ENCODE data around the gene DUOX2.
A peak's percentile ranks its signal among the peaks of the same experiment; 100 is the strongest.
"Not testable (repeated sequence)": the region's sequence is repeated elsewhere in the genome, so short reads cannot be mapped to it uniquely, and the experiment has no call there.

DUOX2 gene

GRCh38 chr15:45106002-45106790 is 7.8 kb downstream of the DUOX2 start:
- no peak overlapping the region for H3K27ac ChIP-seq

GRCh38 chr15:45105586-45105985 is 8.4 kb downstream of the DUOX2 start:
- no peak overlapping the region for H3K27ac ChIP-seq
- no peak overlapping the region for H3K4me3 ChIP-seq

More at GRCh38 chr15:45106002-45106790, 7.8 kb downstream of the DUOX2 start:
- H3K4me3 ChIP-seq: no peak overlapping the region

GRCh38 chr15:45104170-45104569 is 9.8 kb downstream of the DUOX2 start:
- H3K27ac ChIP-seq, H3K4me3 ChIP-seq: not testable (repeated sequence)

- H3K4me3 ChIP-seq: no peak overlapping the region
- H3K27ac ChIP-seq: no peak overlapping the region
These were observed 11.7 kb downstream of the DUOX2 start for GRCh38 chr15:45102226-45102625.

- Histone ChIP-seq H3K4me3 (no peak overlapping the region), H3K27ac (no peak overlapping the region)
These were observed 12.2 kb downstream of the DUOX2 start for GRCh38 chr15:45101749-45102148.

GRCh38 chr15:45100884-45101625 is 12.9 kb downstream of the DUOX2 start:
- H3K4me3 ChIP-seq: no peak overlapping the region
- H3K27ac ChIP-seq: no peak overlapping the region

- no peak overlapping the region for H3K4me3 ChIP-seq
These were observed 14.3 kb downstream of the DUOX2 start for GRCh38 chr15:45099549-45100165.

GRCh38 chr15:45097466-45097865 is 16.5 kb downstream of the DUOX2 start:
- no peak overlapping the region for H3K4me3 ChIP-seq
- no peak overlapping the region for H3K27ac ChIP-seq

More at GRCh38 chr15:45099549-45100165, 14.3 kb downstream of the DUOX2 start:
- no peak overlapping the region for H3K27ac ChIP-seq

GRCh38 chr15:45095661-45096060 is 18.3 kb downstream of the DUOX2 start:
- H3K27ac ChIP-seq: no peak overlapping the region

GRCh38 chr15:45094358-45094730 is 19.6 kb downstream of the DUOX2 start:
- Histone ChIP-seq H3K27ac (no peak overlapping the region), H3K4me3 (no peak overlapping the region)

More at GRCh38 chr15:45095661-45096060, 18.3 kb downstream of the DUOX2 start:
- H3K4me3 ChIP-seq: no peak overlapping the region

GRCh38 chr15:45093622-45094357 is 20.2 kb downstream of the DUOX2 start:
- no peak overlapping the region for H3K4me3 ChIP-seq
- no peak overlapping the region for H3K27ac ChIP-seq

GRCh38 chr15:45093013-45093412 is 21.0 kb downstream of the DUOX2 start:
- H3K27ac ChIP-seq: no peak overlapping the region
- no peak overlapping the region for H3K4me3 ChIP-seq

GRCh38 chr15:45091576-45091975 is 22.4 kb downstream of the DUOX2 start:
- Histone ChIP-seq H3K27ac (peak overlapping the region in 1 of 21 experiments; percentile 8), H3K4me3 (no peak overlapping the region)

- H3K27ac ChIP-seq: peak overlapping the region in 1 of 21 experiments; percentile 8
These were observed 22.8 kb downstream of the DUOX2 start for GRCh38 chr15:45091161-45091560.

GRCh38 chr15:45089712-45090373 is 24.1 kb downstream of the DUOX2 start:
- H3K27ac ChIP-seq: no peak overlapping the region

More at GRCh38 chr15:45091161-45091560, 22.8 kb downstream of the DUOX2 start:
- H3K4me3 ChIP-seq: no peak overlapping the region

GRCh38 chr15:45088801-45089711 is 24.9 kb downstream of the DUOX2 start:
- Histone ChIP-seq H3K4me3 (no peak overlapping the region), H3K27ac (no peak overlapping the region)

More at GRCh38 chr15:45089712-45090373, 24.1 kb downstream of the DUOX2 start:
- no peak overlapping the region for H3K4me3 ChIP-seq

GRCh38 chr15:45087513-45087912 is 26.5 kb downstream of the DUOX2 start:
- Histone ChIP-seq H3K27ac (no peak overlapping the region), H3K4me3 (no peak overlapping the region)

- no peak overlapping the region for H3K4me3 ChIP-seq
- no peak overlapping the region for H3K27ac ChIP-seq
These were observed 29.8 kb downstream of the DUOX2 start for GRCh38 chr15:45084163-45084562.

Data from skin epidermis (tissue), 12 donors.